ENCODE data around the gene DACT2. TPM values are rescaled to one million over a fixed set of nuclear protein-coding genes. Genes with fewer than 3 reads are reported as not detected.
"Not testable (repeated sequence)": the region's sequence is repeated elsewhere in the genome, so short reads cannot be mapped to it uniquely, and the experiment has no call there.

Gene DACT2
- total and polyA plus RNA-seq, 12 donors: 0.09 to 1.5 (median 0.65) TPM

GRCh38 chr6:168291450-168291849, 28.1 kb downstream of the DACT2 start:
- no peak for TF ChIP-seq CTCF (IDR thresholded peaks at IDR 0.05)
- peaks cover 0 to 55% (median 29%) of the 10 kb centered on the region in 7 donors for H3K27me3 ChIP-seq
- WGBS, 2 donors: 76 to 92% methylated on average over 2 of the region's 2 CpGs
- no peak for DNase-seq
- no peaks in the 10 kb centered on the region for H3K4me1 ChIP-seq
- peaks cover 0 to 9% (median 0%) of the 10 kb centered on the region in 11 donors for H3K9me3 ChIP-seq
- ATAC-seq: no peak
- no peak overlapping the region for H3K4me3 ChIP-seq
- no peak overlapping the region for H3K27ac ChIP-seq
- intact Hi-C loops (cut with DNase I): no loop called here
- H3K36me3 ChIP-seq: no peaks in the 10 kb centered on the region

- Histone ChIP-seq H3K27ac (no peak overlapping the region), H3K9me3 (peaks cover 0 to 9% (median 0%) of the 10 kb centered on the region in 11 donors), H3K36me3 (no peaks in the 10 kb centered on the region), H3K27me3 (peaks cover 0 to 51% (median 26%) of the 10 kb centered on the region in 7 donors), H3K4me1 (no peaks in the 10 kb centered on the region), H3K4me3 (no peak overlapping the region)
- ATAC-seq (no peak), DNase-seq (no peak)
- intact Hi-C loops (cut with DNase I): no loop called here
- no peak for TF ChIP-seq CTCF (IDR thresholded peaks at IDR 0.05)
- 87 to 89% methylated on average over 1 of the region's 1 CpG for WGBS, 2 donors
These were observed 29.5 kb downstream of the DACT2 start for GRCh38 chr6:168290095-168290494.

- intact Hi-C loops (cut with DNase I): no loop called here
- Histone ChIP-seq H3K4me1 (no peaks in the 10 kb centered on the region), H3K27ac (no peak overlapping the region), H3K36me3 (no peaks in the 10 kb centered on the region), H3K27me3 (peaks cover 0 to 45% (median 23%) of the 10 kb centered on the region in 7 donors), H3K9me3 (peaks cover 0 to 9% (median 0%) of the 10 kb centered on the region in 11 donors), H3K4me3 (no peak overlapping the region)
- 54 to 74% methylated on average over 3 of the region's 3 CpGs for WGBS, 2 donors
- ATAC-seq: no peak
- no peak for TF ChIP-seq CTCF (IDR thresholded peaks at IDR 0.05)
- DNase-seq: no peak
These were observed 30.0 kb downstream of the DACT2 start for GRCh38 chr6:168289571-168289962.

GRCh38 chr6:168288781-168289570, 30.6 kb downstream of the DACT2 start:
- H3K27me3 ChIP-seq: peaks cover 0 to 42% (median 19%) of the 10 kb centered on the region in 7 donors
- intact Hi-C loops (cut with DNase I): no loop called here
- H3K4me3 ChIP-seq: no peak overlapping the region
- H3K4me1 ChIP-seq: no peaks in the 10 kb centered on the region
- no peak for ATAC-seq
- TF ChIP-seq CTCF (IDR thresholded peaks at IDR 0.05): no peak
- no peaks in the 10 kb centered on the region for H3K36me3 ChIP-seq
- no peak for DNase-seq
- WGBS, 2 donors: 93 to 94% methylated on average over 27 of the region's 27 CpGs
- H3K27ac ChIP-seq: no peak overlapping the region
- H3K9me3 ChIP-seq: peaks cover 0 to 9% (median 0%) of the 10 kb centered on the region in 11 donors

- DNase-seq; intact Hi-C loops (cut with DNase I); H3K4me1 ChIP-seq; ATAC-seq; H3K4me3 ChIP-seq; H3K36me3 ChIP-seq; H3K27ac ChIP-seq; H3K9me3 ChIP-seq: not testable (repeated sequence)
- WGBS, 2 donors: 67% methylated on average over 6 of the region's 6 CpGs
- peaks cover 0 to 32% (median 8%) of the 10 kb centered on the region in 7 donors for H3K27me3 ChIP-seq
These were observed 32.1 kb downstream of the DACT2 start for GRCh38 chr6:168287460-168287859.

GRCh38 chr6:168286771-168287446, 32.7 kb downstream of the DACT2 start:
- intact Hi-C loops (cut with DNase I); H3K36me3 ChIP-seq; ATAC-seq; H3K4me3 ChIP-seq; DNase-seq; H3K27ac ChIP-seq; H3K4me1 ChIP-seq; H3K9me3 ChIP-seq: not testable (repeated sequence)
- peaks cover 0 to 31% (median 5%) of the 10 kb centered on the region in 7 donors for H3K27me3 ChIP-seq
- 71 to 80% methylated on average over 9 of the region's 9 CpGs for WGBS, 2 donors
